ENCODE measurements around the gene MSANTD2.
A peak's percentile ranks its signal among the peaks of the same experiment; 100 is the strongest.
"Not testable (repeated sequence)": the region's sequence is repeated elsewhere in the genome, so short reads cannot be mapped to it uniquely, and the experiment has no call there.

The MSANTD2 gene

GRCh38 chr11:124783002-124783401, 17.2 kb downstream of the MSANTD2 start:
- H3K27ac Mint-ChIP-seq: no peak overlapping the region
- H3K9me3 Mint-ChIP-seq: no peaks in the 10 kb centered on the region
- H3K27me3 Mint-ChIP-seq: no peaks in the 10 kb centered on the region
- ATAC-seq (replicated peaks) (no peak), DNase-seq (no peak)
- peaks cover 4% of the 10 kb centered on the region in 2 donors for H3K4me1 Mint-ChIP-seq (ENCODE audit: low read depth in 2 of 2)
- H3K4me3 Mint-ChIP-seq: no peak overlapping the region
- no peaks in the 10 kb centered on the region for H3K36me3 Mint-ChIP-seq (ENCODE audit: insufficient read depth)

- Mint-ChIP-seq H3K4me1 (ENCODE audit: low read depth in 2 of 2) (peaks cover 10 to 28% of the 10 kb centered on the region in 2 donors), H3K27me3 (no peaks in the 10 kb centered on the region), H3K4me3 (no peak overlapping the region), H3K9me3 (no peaks in the 10 kb centered on the region), H3K27ac (no peak overlapping the region), H3K36me3 (ENCODE audit: insufficient read depth) (no peaks in the 10 kb centered on the region)
- DNase-seq (no peak), ATAC-seq (replicated peaks) (no peak)
Observed at GRCh38 chr11:124779568-124779967, 20.6 kb downstream of the MSANTD2 start.

- Mint-ChIP-seq H3K36me3 (ENCODE audit: insufficient read depth) (no peaks in the 10 kb centered on the region), H3K27me3 (no peaks in the 10 kb centered on the region), H3K27ac (no peak overlapping the region), H3K4me3 (no peak overlapping the region), H3K9me3 (no peaks in the 10 kb centered on the region), H3K4me1 (ENCODE audit: low read depth in 2 of 2) (peaks cover 7 to 25% of the 10 kb centered on the region in 2 donors)
- no peak for ATAC-seq (replicated peaks)
- no peak for DNase-seq
Observed at GRCh38 chr11:124778281-124778680, 21.9 kb downstream of the MSANTD2 start.

GRCh38 chr11:124776865-124777645, 23.2 kb downstream of the MSANTD2 start:
- Mint-ChIP-seq H3K9me3 (no peaks in the 10 kb centered on the region), H3K4me1 (ENCODE audit: low read depth in 2 of 2) (peaks cover 7 to 25% of the 10 kb centered on the region in 2 donors), H3K4me3 (no peak overlapping the region), H3K27ac (peak overlapping the region; percentile 42 to 57), H3K36me3 (ENCODE audit: insufficient read depth) (peaks cover 5% of the 10 kb centered on the region), H3K27me3 (no peaks in the 10 kb centered on the region)
- ATAC-seq (replicated peaks) (peak; percentile 26), DNase-seq (no peak)

GRCh38 chr11:124770959-124771358, 29.2 kb downstream of the MSANTD2 start:
- not testable (repeated sequence) for H3K27ac Mint-ChIP-seq; H3K9me3 Mint-ChIP-seq; H3K4me1 Mint-ChIP-seq (ENCODE audit: low read depth in 2 of 2); H3K27me3 Mint-ChIP-seq; ATAC-seq (replicated peaks); DNase-seq; H3K4me3 Mint-ChIP-seq
- peaks cover 27% of the 10 kb centered on the region for H3K36me3 Mint-ChIP-seq (ENCODE audit: insufficient read depth)

- H3K27me3 Mint-ChIP-seq: no peaks in the 10 kb centered on the region
- no peaks in the 10 kb centered on the region for H3K9me3 Mint-ChIP-seq
- DNase-seq: no peak
- H3K4me1 Mint-ChIP-seq (ENCODE audit: low read depth in 2 of 2): peaks cover 0 to 4% of the 10 kb centered on the region in 2 donors
- no peak overlapping the region for H3K4me3 Mint-ChIP-seq
- peaks cover 30% of the 10 kb centered on the region for H3K36me3 Mint-ChIP-seq (ENCODE audit: insufficient read depth)
- no peak for ATAC-seq (replicated peaks)
- no peak overlapping the region for H3K27ac Mint-ChIP-seq
Observed at GRCh38 chr11:124769806-124770774, 30.1 kb downstream of the MSANTD2 start.

GRCh38 chr11:124768914-124769313, 31.3 kb downstream of the MSANTD2 start:
- Mint-ChIP-seq H3K36me3 (ENCODE audit: insufficient read depth) (peaks cover 30% of the 10 kb centered on the region), H3K4me1 (ENCODE audit: low read depth in 2 of 2) (no peaks in the 10 kb centered on the region)
- no peak for DNase-seq

GRCh38 chr11:124766156-124766555, 34.0 kb downstream of the MSANTD2 start:
- no peak overlapping the region for H3K4me3 Mint-ChIP-seq
- peaks cover 0 to 13% of the 10 kb centered on the region in 2 donors for H3K27me3 Mint-ChIP-seq
- H3K27ac Mint-ChIP-seq: no peak overlapping the region

More at GRCh38 chr11:124768914-124769313, 31.3 kb downstream of the MSANTD2 start:
- Mint-ChIP-seq H3K9me3 (no peaks in the 10 kb centered on the region), H3K27ac (no peak overlapping the region), H3K27me3 (no peaks in the 10 kb centered on the region), H3K4me3 (no peak overlapping the region)
- no peak for ATAC-seq (replicated peaks)

GRCh38 chr11:124763156-124763947, 36.9 kb downstream of the MSANTD2 start:
- Mint-ChIP-seq H3K9me3 (no peaks in the 10 kb centered on the region), H3K4me1 (ENCODE audit: low read depth in 2 of 2) (peaks cover 8 to 10% of the 10 kb centered on the region in 2 donors), H3K27me3 (peaks cover 25 to 41% of the 10 kb centered on the region in 2 donors), H3K27ac (peak overlapping the region in 1 of 2 donors; percentile 4), H3K4me3 (peak overlapping the region; percentile 85 to 90), H3K36me3 (ENCODE audit: insufficient read depth) (peaks cover 11% of the 10 kb centered on the region)
- ATAC-seq (replicated peaks) (peak; percentile 57), DNase-seq (peak; percentile 83 to 87 (median 84))

More at GRCh38 chr11:124766156-124766555, 34.0 kb downstream of the MSANTD2 start:
- Mint-ChIP-seq H3K9me3 (no peaks in the 10 kb centered on the region), H3K4me1 (ENCODE audit: low read depth in 2 of 2) (peaks cover 4% of the 10 kb centered on the region in 2 donors), H3K36me3 (ENCODE audit: insufficient read depth) (peaks cover 25% of the 10 kb centered on the region)
- no peak for ATAC-seq (replicated peaks)
- no peak for DNase-seq

GRCh38 chr11:124762624-124763155, 37.5 kb downstream of the MSANTD2 start:
- ATAC-seq (replicated peaks) (peak; percentile 30), DNase-seq (no peak)
- Mint-ChIP-seq H3K4me1 (ENCODE audit: low read depth in 2 of 2) (peaks cover 11 to 12% of the 10 kb centered on the region in 2 donors), H3K9me3 (no peaks in the 10 kb centered on the region), H3K27ac (peak overlapping the region in 1 of 2 donors; percentile 4), H3K4me3 (peak overlapping the region; percentile 85 to 90), H3K36me3 (ENCODE audit: insufficient read depth) (peaks cover 11% of the 10 kb centered on the region), H3K27me3 (peaks cover 32 to 48% of the 10 kb centered on the region in 2 donors)

GRCh38 chr11:124762105-124762623, 38.0 kb downstream of the MSANTD2 start, which contains the start of gene ESAM:
Gene ESAM, minus strand, starts transcription at chr11:124762290. Its CDS starts 136 bp downstream, at chr11:124762154.
- peak; percentile 57 to 60 (median 58) for DNase-seq
- H3K4me1 Mint-ChIP-seq (ENCODE audit: low read depth in 2 of 2): peaks cover 11 to 12% of the 10 kb centered on the region in 2 donors
- ATAC-seq (replicated peaks): peak; percentile 75
- H3K27me3 Mint-ChIP-seq: peaks cover 37 to 53% of the 10 kb centered on the region in 2 donors
- peaks cover 11% of the 10 kb centered on the region for H3K36me3 Mint-ChIP-seq (ENCODE audit: insufficient read depth)
- peak within 1 kb of the TSS in 1 of 2 donors; percentile 4 for H3K27ac Mint-ChIP-seq
- H3K9me3 Mint-ChIP-seq: no peaks in the 10 kb centered on the region
- peak within 1 kb of the TSS; percentile 85 to 90 for H3K4me3 Mint-ChIP-seq
